T-helper 17 cell (primary cell): ENCODE measurements around the gene SFTA2. TPM values are rescaled to one million over a fixed set of nuclear protein-coding genes. Genes with fewer than 3 reads are reported as not detected.
"Not testable (repeated sequence)": the region's sequence is repeated elsewhere in the genome, so short reads cannot be mapped to it uniquely, and the experiment has no call there.

ENCODE experiments used
- ATAC-seq: fragments of 150-1000 bp; cut with Tn5 transposase; 2 replicates; pipeline ENCODE4 v1.10.0; 2021; ENCODE audit warnings: mild to moderate bottlenecking, moderate library complexity
- DNase-seq, 3 donors: peaks; one replicate each; pipeline versions ENCODE4 v3.0.0 to v3.0.0-alpha.2; 2020 to 2021
- H3K9me3 ChIP-seq: one replicate; pipeline ENCODE4 v1.7.0; 2013; ENCODE audit warnings: low read length, mild to moderate bottlenecking; ENCODE audit not compliant: control insufficient read depth, poor library complexity, severe bottlenecking
- H3K27ac Mint-ChIP-seq: one replicate; pipeline ENCODE4 v1.8.0; 2022; ENCODE audit warnings: mild to moderate bottlenecking, moderate library complexity, mixed read lengths
- H3K27me3 Mint-ChIP-seq: one replicate; pipeline ENCODE4 v1.8.0; 2022; ENCODE audit warnings: mixed read lengths
- H3K36me3 Mint-ChIP-seq: one replicate; pipeline ENCODE4 v1.8.0; 2022; ENCODE audit warnings: low read depth, mixed read lengths
- H3K4me1 Mint-ChIP-seq: one replicate; pipeline ENCODE4 v1.8.0; 2022; ENCODE audit warnings: mild to moderate bottlenecking, mixed read lengths
- H3K4me3 Mint-ChIP-seq: one replicate; pipeline ENCODE4 v1.8.0; 2022; ENCODE audit warnings: mild to moderate bottlenecking, moderate library complexity, mixed read lengths
- total RNA-seq, 4 donors: library from RNA in 2 of 4; stranded (reverse) in 2 of 4; gene quantifications; one replicate each; pipeline ENCODE4 v1.2.3 and lab custom pipeline; 2022 to 2026

Gene SFTA2
- not detected for total RNA-seq
- total RNA-seq (lab: John Stamatoyannopoulos, UW), result 0.15 to 0.35 reads per million in 2 donors

GRCh38 chr6:30931969-30932645 lies at the start of gene SFTA2:
TSS of gene SFTA2 (minus strand) at chr6:30932170. CDS start at chr6:30932096, 74 bp downstream.
- Mint-ChIP-seq H3K4me3 (no peak within 1 kb of the TSS), H3K36me3 (no peaks in the 10 kb centered on the region), H3K4me1 (peaks cover 9% of the 10 kb centered on the region), H3K27ac (no peak within 1 kb of the TSS), H3K27me3 (peaks cover 19% of the 10 kb centered on the region)
- H3K9me3 ChIP-seq, result no peaks in the 10 kb centered on the region
- ATAC-seq (no peak), DNase-seq (no peak)

GRCh38 chr6:30979690-30980089 lies 47.7 kb upstream of the SFTA2 start:
- Mint-ChIP-seq H3K4me1 (peaks cover 4% of the 10 kb centered on the region), H3K27ac (no peak overlapping the region), H3K4me3 (no peak overlapping the region), H3K27me3 (peaks cover 47% of the 10 kb centered on the region), H3K36me3 (no peaks in the 10 kb centered on the region)
- H3K9me3 ChIP-seq, result no peaks in the 10 kb centered on the region
- DNase-seq (no peak), ATAC-seq (no peak)

GRCh38 chr6:30979141-30979540 lies 47.2 kb upstream of the SFTA2 start:
- Mint-ChIP-seq H3K27me3 (peaks cover 46% of the 10 kb centered on the region), H3K27ac (no peak overlapping the region), H3K4me3 (no peak overlapping the region), H3K36me3 (no peaks in the 10 kb centered on the region), H3K4me1 (peaks cover 4% of the 10 kb centered on the region)
- ATAC-seq (no peak), DNase-seq (no peak)
- no peaks in the 10 kb centered on the region for H3K9me3 ChIP-seq

- Mint-ChIP-seq H3K27ac (no peak overlapping the region), H3K4me3 (no peak overlapping the region), H3K36me3 (peaks cover 4% of the 10 kb centered on the region), H3K4me1 (peaks cover 3% of the 10 kb centered on the region), H3K27me3 (peaks cover 33% of the 10 kb centered on the region)
- ATAC-seq (no peak), DNase-seq (no peak)
- H3K9me3 ChIP-seq, result no peaks in the 10 kb centered on the region
Measured at GRCh38 chr6:30974490-30975252, 42.7 kb upstream of the SFTA2 start.

- H3K9me3 ChIP-seq, result no peaks in the 10 kb centered on the region
- ATAC-seq (no peak), DNase-seq (no peak)
- Mint-ChIP-seq H3K27me3 (peaks cover 27% of the 10 kb centered on the region), H3K4me1 (peaks cover 3% of the 10 kb centered on the region), H3K36me3 (peaks cover 4% of the 10 kb centered on the region), H3K27ac (no peak overlapping the region), H3K4me3 (no peak overlapping the region)
Measured at GRCh38 chr6:30972816-30973215, 40.8 kb upstream of the SFTA2 start.

- Mint-ChIP-seq H3K36me3 (peaks cover 6% of the 10 kb centered on the region), H3K4me3 (no peak overlapping the region), H3K27me3 (peaks cover 36% of the 10 kb centered on the region), H3K4me1 (peaks cover 5% of the 10 kb centered on the region), H3K27ac (no peak overlapping the region)
- no peaks in the 10 kb centered on the region for H3K9me3 ChIP-seq
- ATAC-seq (no peak), DNase-seq (no peak)
Measured at GRCh38 chr6:30970946-30971345, 39.0 kb upstream of the SFTA2 start.

- DNase-seq, H3K4me3 Mint-ChIP-seq, H3K27ac Mint-ChIP-seq, ATAC-seq, H3K9me3 ChIP-seq, H3K36me3 Mint-ChIP-seq: not testable (repeated sequence)
- peaks cover 12% of the 10 kb centered on the region for H3K4me1 Mint-ChIP-seq
- H3K27me3 Mint-ChIP-seq, result peaks cover 54% of the 10 kb centered on the region
Measured at GRCh38 chr6:30969171-30969570, 37.2 kb upstream of the SFTA2 start.

GRCh38 chr6:30966154-30966553 lies 34.2 kb upstream of the SFTA2 start:
- DNase-seq (no peak), ATAC-seq (no peak)
- H3K4me1 Mint-ChIP-seq, result peaks cover 18% of the 10 kb centered on the region
- no peak overlapping the region for H3K4me3 Mint-ChIP-seq
- H3K27ac Mint-ChIP-seq, result no peak overlapping the region
- no peaks in the 10 kb centered on the region for H3K9me3 ChIP-seq
- peaks cover 31% of the 10 kb centered on the region for H3K27me3 Mint-ChIP-seq
- H3K36me3 Mint-ChIP-seq, result peaks cover 2% of the 10 kb centered on the region

GRCh38 chr6:30965140-30965601 lies 33.2 kb upstream of the SFTA2 start:
- H3K4me1 Mint-ChIP-seq, result peaks cover 18% of the 10 kb centered on the region
- H3K4me3 Mint-ChIP-seq, result no peak overlapping the region
- no peaks in the 10 kb centered on the region for H3K9me3 ChIP-seq
- H3K36me3 Mint-ChIP-seq, result peaks cover 2% of the 10 kb centered on the region
- ATAC-seq (no peak), DNase-seq (no peak)
- H3K27ac Mint-ChIP-seq, result peak overlapping the region; percentile 24
- peaks cover 34% of the 10 kb centered on the region for H3K27me3 Mint-ChIP-seq

- peak; percentile 61 for ATAC-seq
Measured at GRCh38 chr6:30964075-30964474, 32.1 kb upstream of the SFTA2 start.

GRCh38 chr6:30963641-30964040 lies 31.7 kb upstream of the SFTA2 start:
- Mint-ChIP-seq H3K36me3 (peaks cover 2% of the 10 kb centered on the region), H3K27ac (no peak overlapping the region), H3K4me3 (no peak overlapping the region), H3K27me3 (peaks cover 42% of the 10 kb centered on the region), H3K4me1 (peaks cover 18% of the 10 kb centered on the region)
- no peak for DNase-seq
- ATAC-seq, result no peak
- no peaks in the 10 kb centered on the region for H3K9me3 ChIP-seq

More at GRCh38 chr6:30964075-30964474, 32.1 kb upstream of the SFTA2 start:
- H3K9me3 ChIP-seq, result no peaks in the 10 kb centered on the region
- Mint-ChIP-seq H3K27me3 (peaks cover 41% of the 10 kb centered on the region), H3K27ac (peak overlapping the region; percentile 14), H3K36me3 (peaks cover 2% of the 10 kb centered on the region), H3K4me1 (peaks cover 18% of the 10 kb centered on the region), H3K4me3 (no peak overlapping the region)
- no peak for DNase-seq

- peaks cover 18% of the 10 kb centered on the region for H3K4me1 Mint-ChIP-seq
- H3K27me3 Mint-ChIP-seq, result peaks cover 49% of the 10 kb centered on the region
- H3K9me3 ChIP-seq, result no peaks in the 10 kb centered on the region
- DNase-seq (no peak), ATAC-seq (no peak)
- H3K27ac Mint-ChIP-seq, result no peak overlapping the region
- peaks cover 2% of the 10 kb centered on the region for H3K36me3 Mint-ChIP-seq
- no peak overlapping the region for H3K4me3 Mint-ChIP-seq
Measured at GRCh38 chr6:30962716-30963115, 30.7 kb upstream of the SFTA2 start.

- peaks cover 47% of the 10 kb centered on the region for H3K27me3 Mint-ChIP-seq
- DNase-seq (no peak), ATAC-seq (no peak)
- H3K9me3 ChIP-seq, result no peaks in the 10 kb centered on the region
- no peak overlapping the region for H3K27ac Mint-ChIP-seq
- peaks cover 18% of the 10 kb centered on the region for H3K4me1 Mint-ChIP-seq
- no peak overlapping the region for H3K4me3 Mint-ChIP-seq
- peaks cover under 1% of the 10 kb centered on the region for H3K36me3 Mint-ChIP-seq
Measured at GRCh38 chr6:30960907-30961673, 29.1 kb upstream of the SFTA2 start.
